HCT116 (cell line): ENCODE measurements around the gene RFESD. TPM values are rescaled to one million over a fixed set of nuclear protein-coding genes. Genes with fewer than 3 reads are reported as not detected.

Source experiments
- ATAC-seq: fragments of 200-7000 bp; cut with Tn5 transposase; 2 replicates; pipeline ENCODE4 v1.9.1; 2020; ENCODE audit warnings: mild to moderate bottlenecking, moderate library complexity
- BruUV-seq: library from RNA; stranded (reverse); fragments of 400-500 nt; replicated peaks from 2 replicates; lab custom pipeline; 2021; lab: Mats Ljungman, UMichigan
- CTCF ChIA-PET: fragments of 300-600 bp; sonication (Branson Sonifier 250); formaldehyde crosslinking; loops from one replicate; lab custom pipeline; 2021; ENCODE audit warnings: antibody characterized with exemption; lab: Charles Lee
- POLR2A ChIA-PET: fragments of 300-600, 350-600 bp; sonication (Branson Sonifier 250); formaldehyde crosslinking; loops from one replicate; lab custom pipeline; 2021; ENCODE audit warnings: antibody characterized with exemption; lab: Charles Lee
- RAD21 ChIA-PET, 2 experiments: fragments of 300-600 bp; sonication (Branson Sonifier 250); formaldehyde crosslinking; loops; one replicate each; lab custom pipeline; 2023; ENCODE audit warnings: low total read pairs in 2 of 2; ENCODE audit not compliant: uncharacterized antibody in 2 of 2, unreplicated experiment in 2 of 2, low non-redundant PET in 1 of 2; lab: Charles Lee
- DNase-seq: peaks from one replicate; pipeline ENCODE4 v3.0.0-alpha.2; 2010; ENCODE audit warnings: low read depth, low spot score
- H2AFZ ChIP-seq: fragments of 200-600 bp; shearing (Covaris generic), sonication (generic); 2 replicates; pipeline ENCODE4 v1.6.1; 2017; ENCODE audit warnings: low read depth, mixed run types, mixed read lengths, antibody characterized with exemption, low read length; ENCODE audit not compliant: poor library complexity, severe bottlenecking
- H3K27ac ChIP-seq: 2 replicates; pipeline ENCODE4 v1.5.1; 2012; ENCODE audit warnings: low read depth, low read length
- H3K27me3 ChIP-seq: fragments of 200-600 bp; sonication (generic); 2 replicates; pipeline ENCODE4 v1.6.1; 2016; ENCODE audit warnings: mixed run types, low read length, mixed read lengths; ENCODE audit not compliant: insufficient read depth
- H3K36me3 ChIP-seq, 2 experiments: fragments of 200-500 bp in 1 of 2; fragments of 200-600 bp in 1 of 2; sonication (Bioruptor generic) in 1 of 2; sonication (generic) in 1 of 2; 2 replicates each; pipeline versions ENCODE4 v1.5.1 to v1.6.1; 2014 to 2016; ENCODE audit warnings: low read length in 2 of 2, inconsistent platforms in 1 of 2, mixed read lengths in 1 of 2, mixed run types in 1 of 2; ENCODE audit not compliant: insufficient read depth in 2 of 2, control insufficient read depth in 1 of 2
- H3K4me1 ChIP-seq, 2 experiments: fragments of 200-600 bp in 1 of 2; sonication (generic) in 1 of 2; 2 replicates each; pipeline versions ENCODE4 v1.5.1 to v1.6.1; 2012 to 2017; ENCODE audit warnings: low read length in 2 of 2, inconsistent platforms in 1 of 2, mild to moderate bottlenecking in 1 of 2, mixed read lengths in 1 of 2, mixed run types in 1 of 2, moderate library complexity in 1 of 2; ENCODE audit not compliant: insufficient read depth in 2 of 2, control insufficient read depth in 1 of 2
- H3K4me2 ChIP-seq: fragments of 200-600 bp; sonication (generic); 2 replicates; pipeline ENCODE4 v1.6.1; 2017; ENCODE audit warnings: mixed run types, low read length, mixed read lengths
- H3K4me3 ChIP-seq, 2 experiments: fragments of 200-600 bp in 1 of 2; sonication (generic) in 1 of 2; replicated peaks in 1 of 2; 2 replicates each; pipeline ENCODE4 v1.5.1; 2011 to 2016; ENCODE audit warnings: low read length in 2 of 2, control low read depth in 1 of 2, low read depth in 1 of 2, mild to moderate bottlenecking in 1 of 2, mixed read lengths in 1 of 2, mixed run types in 1 of 2
- H3K79me2 ChIP-seq: fragments of 200-600 bp; sonication (generic); 2 replicates; pipeline ENCODE4 v1.6.1; 2017; ENCODE audit warnings: mild to moderate bottlenecking, mixed run types, low read length, moderate library complexity, mixed read lengths; ENCODE audit not compliant: insufficient read depth
- H3K9ac ChIP-seq: fragments of 200-600 bp; sonication (generic); 2 replicates; pipeline ENCODE4 v1.6.1; 2016; ENCODE audit warnings: low read length, mixed read lengths
- H3K9me2 ChIP-seq: fragments of 200-600 bp; sonication (generic), shearing (Covaris generic); 2 replicates; pipeline ENCODE4 v1.6.1; 2017; ENCODE audit warnings: mixed run types, mild to moderate bottlenecking, moderate library complexity; ENCODE audit not compliant: insufficient read depth
- H3K9me3 ChIP-seq, 2 experiments: fragments of 200-500 bp in 1 of 2; fragments of 200-600 bp in 1 of 2; sonication (Bioruptor generic) in 1 of 2; sonication (generic) in 1 of 2; 2 replicates each; pipeline ENCODE4 v1.6.1; 2014 to 2017; ENCODE audit warnings: low read length in 2 of 2, mixed read lengths in 2 of 2, inconsistent platforms in 1 of 2, low read depth in 1 of 2, mild to moderate bottlenecking in 1 of 2, mixed run types in 1 of 2, moderate library complexity in 1 of 2; ENCODE audit not compliant: control insufficient read depth in 1 of 2, insufficient read depth in 1 of 2
- H4K20me1 ChIP-seq: fragments of 200-600 bp; sonication (generic), shearing (Covaris generic); 2 replicates; pipeline ENCODE4 v1.6.1; 2017; ENCODE audit warnings: mixed run types, mild to moderate bottlenecking, moderate library complexity; ENCODE audit not compliant: insufficient read depth
- ATF3 ChIP-seq: IDR thresholded peaks from 2 replicates; pipeline ENCODE4 v1.6.1; 2012
- CBX3 ChIP-seq: IDR thresholded peaks from 2 replicates; pipeline ENCODE4 v1.6.1; 2012; ENCODE audit warnings: low read depth
- CEBPB ChIP-seq: IDR thresholded peaks from 2 replicates; pipeline ENCODE4 v1.6.1; 2012; ENCODE audit warnings: low read depth
- CTCF ChIP-seq, 3 experiments: fragments of 200-600 bp in 1 of 3; sonication (generic) in 1 of 3; IDR thresholded peaks in 2 of 3; conservative IDR thresholded peaks in 1 of 3; 2 replicates each; pipeline ENCODE4 v1.5.1; 2012 to 2017; ENCODE audit warnings: low read depth in 2 of 3, low read length in 2 of 3, antibody characterized with exemption in 1 of 3, borderline replicate concordance in 1 of 3, control low read depth in 1 of 3, mild to moderate bottlenecking in 1 of 3, mixed read lengths in 1 of 3, mixed run types in 1 of 3, moderate library complexity in 1 of 3; ENCODE audit not compliant: insufficient read depth in 1 of 3
- ELF1 ChIP-seq: IDR thresholded peaks from 2 replicates; pipeline ENCODE4 v1.6.1; 2012; ENCODE audit warnings: low read depth, borderline replicate concordance
- EZH2 ChIP-seq: fragments of 200-600 bp; sonication (generic); IDR thresholded peaks from 2 replicates; pipeline ENCODE4 v1.6.1; 2017; ENCODE audit warnings: antibody characterized with exemption, mixed run types
- FOSL1 ChIP-seq: IDR thresholded peaks from 2 replicates; pipeline ENCODE4 v1.6.1; 2012; ENCODE audit warnings: low read depth
- JUND ChIP-seq: IDR thresholded peaks from 2 replicates; pipeline ENCODE4 v1.6.1; 2012
- MAX ChIP-seq: IDR thresholded peaks from 2 replicates; pipeline ENCODE4 v1.6.1; 2012
- POLR2AphosphoS5 ChIP-seq: IDR thresholded peaks from 2 replicates; pipeline ENCODE4 v1.6.1; 2011; ENCODE audit warnings: mild to moderate bottlenecking, low read depth, low read length, moderate library complexity
- RAD21 ChIP-seq: IDR thresholded peaks from 2 replicates; pipeline ENCODE4 v1.6.1; 2012; ENCODE audit warnings: low read depth, mild to moderate bottlenecking
- REST ChIP-seq: IDR thresholded peaks from 2 replicates; pipeline ENCODE4 v1.6.1; 2012; ENCODE audit warnings: low read depth
- SIN3A ChIP-seq: IDR thresholded peaks from 2 replicates; pipeline ENCODE4 v1.6.1; 2012; ENCODE audit warnings: low read depth
- SP1 ChIP-seq: IDR thresholded peaks from 2 replicates; pipeline ENCODE4 v1.6.1; 2012; ENCODE audit warnings: low read depth
- YY1 ChIP-seq: IDR thresholded peaks from 2 replicates; pipeline ENCODE4 v1.6.1; 2011; ENCODE audit warnings: low read length, low read depth, moderate library complexity, mild to moderate bottlenecking; ENCODE audit not compliant: insufficient replicate concordance; ENCODE audit errors: extremely low read depth
- ZBTB33 ChIP-seq: IDR thresholded peaks from 2 replicates; pipeline ENCODE4 v1.6.1; 2011; ENCODE audit warnings: mild to moderate bottlenecking, low read length, moderate library complexity; ENCODE audit not compliant: insufficient replicate concordance; ENCODE audit errors: extremely low read depth
- intact Hi-C: fragments of 100-400 bp; cut with micrococcal nuclease; formaldehyde crosslinking; loops from 2 replicates; pipeline ENCODE4 v1.10.0; 2022
- total RNA-seq: library from RNA; stranded (reverse); gene quantifications from one replicate; pipeline ENCODE4 v1.2.1, GENCODE V29; 2021; ENCODE audit not compliant: unreplicated experiment

RFESD gene
- total RNA-seq, 1 experiment from 2014 or later: 4.1 TPM

- ChIA-PET POLR2A (no interaction called here), CTCF (no interaction called here), RAD21 (no interaction called here)
- H3K27ac ChIP-seq: no peak overlapping the region
- no peaks in the 10 kb centered on the region for H4K20me1 ChIP-seq
- no peak overlapping the region for H3K4me3 ChIP-seq
- H3K9me3 ChIP-seq: no peaks in the 10 kb centered on the region
- no peak for DNase-seq
- TF ChIP-seq EZH2 (no peak), FOSL1 (no peak), REST (no peak), SP1 (no peak), ELF1 (no peak), JUND (no peak), YY1 (no peak), ATF3 (no peak), CBX3 (no peak), POLR2AphosphoS5 (no peak), RAD21 (no peak), CEBPB (no peak), MAX (no peak), CTCF (IDR thresholded peaks at IDR 0.05 in 2 of 3, conservative IDR thresholded peaks at IDR 0.05 in 1 of 3; ENCODE audit: borderline replicate concordance in 1 of 3, insufficient read depth in 1 of 3, low read depth in 2 of 3, low read length in 2 of 3) (no peak), ZBTB33 (no peak), SIN3A (no peak)
- no peaks in the 10 kb centered on the region for H3K4me1 ChIP-seq
- no peak overlapping the region for H2AFZ ChIP-seq
- intact Hi-C loops: no loop called here
- H3K27me3 ChIP-seq: no peaks in the 10 kb centered on the region
- no peaks in the 10 kb centered on the region for H3K36me3 ChIP-seq
- H3K9me2 ChIP-seq: 0 out of 2 replicates have a peak, but pooled peaks cover 2% of the 10 kb centered on the region
- no peaks in the 10 kb centered on the region for H3K79me2 ChIP-seq
- no peak overlapping the region for H3K4me2 ChIP-seq
- no peak overlapping the region for H3K9ac ChIP-seq
- no peak for ATAC-seq
- BruUV-seq: no TSS peak
Observed at GRCh38 chr5:95699337-95699736, 52.8 kb downstream of the RFESD start.
